SIG-M5 treated with dmso at 0.1 percent for 504 hours (cell line): ENCODE measurements around the gene TTLL13.

ENCODE experiments used
- DNase-seq: peaks from one replicate; lab custom pipeline; 2025; ENCODE audit not compliant: unreplicated experiment; lab: John Stamatoyannopoulos, UW

The TTLL13 gene

DNA sequence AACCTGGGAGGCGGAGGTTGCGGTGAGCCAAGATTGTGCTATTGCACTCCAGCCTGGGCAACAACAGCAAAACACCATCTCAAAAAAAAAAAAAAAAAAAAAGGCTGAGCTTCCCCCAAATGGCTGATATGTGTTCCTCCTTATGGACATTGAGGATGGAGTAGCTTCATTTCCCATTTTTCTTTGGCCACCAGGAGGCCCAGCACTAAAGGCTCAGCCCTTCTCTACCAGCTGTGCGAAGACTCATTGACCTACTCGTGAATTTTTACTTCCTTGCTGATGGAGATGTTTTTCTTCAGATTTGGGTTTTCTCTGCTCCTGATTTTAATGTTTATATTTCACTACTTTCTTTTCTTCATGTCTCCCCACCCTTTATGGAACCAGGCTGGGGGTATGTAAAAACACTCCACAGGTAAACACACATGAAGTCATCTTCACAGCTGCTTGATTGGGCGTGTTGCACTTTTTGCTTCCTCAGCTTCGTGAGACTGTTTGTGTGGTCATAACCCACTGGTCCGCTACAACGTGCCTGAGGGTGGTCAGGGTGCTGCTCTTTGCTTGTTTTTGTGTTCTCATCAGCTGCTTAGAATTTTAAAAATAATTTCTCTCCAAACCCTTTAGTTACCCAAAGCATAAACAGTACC is 34.7 kb upstream of the TTLL13 start:
- DNase-seq = peak; percentile 15

DNA sequence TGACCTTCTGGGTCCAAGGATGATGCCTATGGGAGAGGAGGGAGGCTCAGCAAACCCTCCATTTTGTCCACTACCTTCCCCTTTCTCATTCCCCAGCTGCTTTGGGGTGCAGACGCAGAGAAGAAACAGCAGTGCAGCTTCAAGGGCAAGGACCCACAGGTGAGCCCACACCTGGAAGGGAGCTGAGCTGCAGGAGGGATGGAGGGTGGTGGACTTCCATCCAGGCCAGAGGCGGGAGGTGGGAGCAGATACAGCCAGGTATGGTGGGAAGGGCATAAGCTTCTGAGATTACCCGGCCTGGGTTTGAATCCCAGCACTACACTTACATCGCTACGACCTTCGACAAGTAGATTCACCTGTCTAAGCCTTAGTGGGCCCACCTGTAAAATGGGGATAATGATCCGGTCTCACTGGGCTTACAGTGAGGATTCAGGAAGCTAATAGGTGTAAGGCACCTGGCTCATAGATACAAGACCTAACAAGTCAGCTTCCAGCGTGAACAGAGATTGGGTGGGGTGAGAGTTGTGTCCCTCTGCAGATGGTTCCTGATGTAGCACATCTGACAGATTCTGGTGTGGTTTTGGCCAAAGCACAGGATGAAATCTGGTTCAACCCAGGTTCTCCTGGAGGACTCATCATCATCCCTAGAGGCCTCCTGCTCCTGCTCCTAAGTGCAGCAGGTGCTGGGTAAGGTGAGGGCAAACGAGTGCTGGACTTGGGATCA is 31.5 kb upstream of the TTLL13 start:
- no peak for DNase-seq

DNA sequence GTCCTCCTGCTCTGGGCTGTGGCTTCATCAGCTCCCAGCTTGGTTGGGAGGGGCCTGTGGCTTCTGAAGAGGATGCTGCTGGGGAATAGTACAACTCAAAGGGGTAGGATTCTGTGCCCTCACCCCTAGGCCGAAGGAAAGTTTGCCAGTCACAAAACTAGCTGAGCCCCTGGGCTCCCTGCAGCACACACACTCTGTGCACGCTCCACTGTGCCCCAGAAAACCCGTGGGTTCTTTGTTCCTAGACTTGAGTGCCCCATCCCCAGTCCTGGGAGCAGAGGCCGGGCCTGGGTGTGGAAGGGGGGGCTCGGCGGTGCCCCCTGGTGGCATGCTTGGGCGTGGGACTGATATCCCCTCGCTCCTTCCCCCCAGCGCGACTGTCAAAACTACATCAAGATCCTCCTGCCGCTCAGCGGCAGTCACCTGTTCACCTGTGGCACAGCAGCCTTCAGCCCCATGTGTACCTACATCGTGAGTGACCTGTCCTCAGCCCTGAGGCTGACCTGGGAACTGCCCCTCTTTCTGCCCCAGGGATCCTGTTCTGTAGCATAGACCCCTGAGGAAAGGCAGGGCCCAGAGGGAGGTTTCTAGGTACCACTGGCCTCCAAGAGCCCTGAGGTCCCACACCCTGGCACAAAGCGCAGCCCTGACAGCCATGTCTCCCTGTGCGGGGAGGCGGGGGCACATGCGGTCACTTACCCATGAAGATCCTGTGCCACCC is 29.8 kb upstream of the TTLL13 start:
- peak; percentile 28 for DNase-seq

DNA sequence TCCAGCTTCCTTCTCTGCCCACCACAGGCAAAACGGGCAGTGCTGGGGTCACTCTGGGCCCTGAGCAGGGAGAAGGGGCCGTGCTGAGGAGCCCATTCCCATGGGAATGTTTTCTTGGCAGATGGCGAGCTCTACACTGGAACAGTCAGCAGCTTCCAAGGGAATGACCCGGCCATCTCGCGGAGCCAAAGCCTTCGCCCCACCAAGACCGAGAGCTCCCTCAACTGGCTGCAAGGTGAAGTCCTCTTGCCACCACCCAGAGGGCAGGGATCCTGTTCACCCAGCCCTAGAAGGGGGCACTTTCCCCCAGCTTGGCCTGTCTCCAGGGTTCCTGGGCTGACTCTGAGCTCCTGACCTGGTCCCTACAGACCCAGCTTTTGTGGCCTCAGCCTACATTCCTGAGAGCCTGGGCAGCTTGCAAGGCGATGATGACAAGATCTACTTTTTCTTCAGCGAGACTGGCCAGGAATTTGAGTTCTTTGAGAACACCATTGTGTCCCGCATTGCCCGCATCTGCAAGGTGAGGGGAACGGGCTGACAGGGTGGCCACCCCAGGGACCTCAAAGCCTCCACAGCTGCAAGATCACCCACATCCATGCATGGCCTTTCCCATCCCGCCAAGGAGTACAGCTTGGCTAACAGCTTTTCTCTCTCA is 28.0 kb upstream of the TTLL13 start:
- peak; percentile 63 for DNase-seq

DNA sequence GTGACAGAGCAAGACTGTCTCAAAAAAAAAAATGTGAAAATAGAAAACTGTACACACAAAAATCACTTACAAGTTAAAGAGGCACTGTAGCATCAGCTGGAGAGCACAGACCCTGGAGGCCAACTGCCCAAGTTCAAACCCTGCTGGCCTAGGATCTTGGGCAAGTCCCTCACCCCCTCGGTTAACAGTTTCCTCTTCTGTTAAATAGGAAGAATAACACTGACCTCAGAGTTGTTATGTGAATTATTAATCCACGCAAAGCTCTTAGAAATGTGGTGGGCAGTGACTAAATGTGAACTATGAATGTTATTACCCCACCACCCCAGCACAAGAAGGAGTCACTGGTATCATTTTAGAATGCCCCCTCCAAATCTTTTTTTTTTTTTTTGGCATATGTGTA is 26.8 kb upstream of the TTLL13 start:
- DNase-seq = no peak

DNA sequence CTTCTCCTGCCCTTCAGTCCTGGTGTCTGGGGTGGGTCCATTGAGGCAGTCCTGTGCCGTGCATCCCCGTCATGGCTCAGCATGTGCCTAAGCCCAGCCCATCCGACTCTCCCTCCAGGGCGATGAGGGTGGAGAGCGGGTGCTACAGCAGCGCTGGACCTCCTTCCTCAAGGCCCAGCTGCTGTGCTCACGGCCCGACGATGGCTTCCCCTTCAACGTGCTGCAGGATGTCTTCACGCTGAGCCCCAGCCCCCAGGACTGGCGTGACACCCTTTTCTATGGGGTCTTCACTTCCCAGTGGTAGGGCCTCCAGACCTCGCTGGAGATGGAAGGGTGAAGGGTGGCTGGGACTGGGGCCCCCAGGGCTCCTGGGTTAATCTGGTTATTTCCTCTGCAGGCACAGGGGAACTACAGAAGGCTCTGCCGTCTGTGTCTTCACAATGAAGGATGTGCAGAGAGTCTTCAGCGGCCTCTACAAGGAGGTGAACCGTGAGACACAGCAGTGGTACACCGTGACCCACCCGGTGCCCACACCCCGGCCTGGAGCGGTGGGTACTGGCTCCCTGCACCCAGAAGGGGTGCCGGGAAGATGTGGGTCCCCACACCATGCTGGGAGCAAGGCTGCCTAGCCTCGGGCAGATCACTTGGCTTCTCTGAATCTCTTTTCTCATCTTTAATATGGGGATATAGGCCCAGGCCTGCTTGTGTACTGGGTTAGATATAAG is 25.8 kb upstream of the TTLL13 start:
- DNase-seq = no peak

DNA sequence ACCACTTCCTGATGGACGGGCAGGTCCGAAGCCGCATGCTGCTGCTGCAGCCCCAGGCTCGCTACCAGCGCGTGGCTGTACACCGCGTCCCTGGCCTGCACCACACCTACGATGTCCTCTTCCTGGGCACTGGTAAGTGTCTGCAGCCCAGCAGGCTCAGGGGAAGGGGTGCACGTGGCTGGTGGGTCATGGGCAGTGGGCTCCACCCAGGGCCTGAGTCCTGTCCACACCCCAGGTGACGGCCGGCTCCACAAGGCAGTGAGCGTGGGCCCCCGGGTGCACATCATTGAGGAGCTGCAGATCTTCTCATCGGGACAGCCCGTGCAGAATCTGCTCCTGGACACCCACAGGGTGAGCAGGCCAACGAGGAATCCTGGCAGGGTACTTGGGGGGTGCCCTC is 24.3 kb upstream of the TTLL13 start:
- DNase-seq = no peak

DNA sequence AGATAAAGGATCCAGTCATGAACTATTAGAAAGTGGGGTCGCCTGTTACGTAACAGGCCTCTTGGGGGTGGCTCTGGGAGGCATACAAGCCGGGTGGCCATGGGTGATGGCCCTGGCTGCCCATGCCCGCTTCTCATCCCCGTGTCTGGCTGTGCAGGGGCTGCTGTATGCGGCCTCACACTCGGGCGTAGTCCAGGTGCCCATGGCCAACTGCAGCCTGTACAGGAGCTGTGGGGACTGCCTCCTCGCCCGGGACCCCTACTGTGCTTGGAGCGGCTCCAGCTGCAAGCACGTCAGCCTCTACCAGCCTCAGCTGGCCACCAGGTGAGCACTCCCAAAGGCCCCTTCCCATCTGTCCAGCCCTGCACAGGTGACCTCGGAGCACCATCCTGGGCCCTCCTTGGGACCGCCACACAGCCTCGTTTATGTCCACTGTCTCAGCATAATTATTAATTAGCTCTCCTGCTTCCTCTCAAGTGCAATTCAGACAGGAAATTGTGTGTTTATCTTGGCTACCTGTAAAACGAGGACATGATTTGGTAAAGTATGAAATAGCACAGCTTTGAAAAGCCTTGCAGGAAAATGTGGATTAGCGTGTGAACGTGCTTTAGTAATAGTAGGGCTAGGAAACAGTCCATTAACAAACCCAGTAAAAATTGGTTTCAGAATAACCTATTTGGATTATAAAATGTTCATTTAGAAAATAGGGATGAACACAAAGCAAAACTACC is 23.7 kb upstream of the TTLL13 start:
- no peak for DNase-seq

DNA sequence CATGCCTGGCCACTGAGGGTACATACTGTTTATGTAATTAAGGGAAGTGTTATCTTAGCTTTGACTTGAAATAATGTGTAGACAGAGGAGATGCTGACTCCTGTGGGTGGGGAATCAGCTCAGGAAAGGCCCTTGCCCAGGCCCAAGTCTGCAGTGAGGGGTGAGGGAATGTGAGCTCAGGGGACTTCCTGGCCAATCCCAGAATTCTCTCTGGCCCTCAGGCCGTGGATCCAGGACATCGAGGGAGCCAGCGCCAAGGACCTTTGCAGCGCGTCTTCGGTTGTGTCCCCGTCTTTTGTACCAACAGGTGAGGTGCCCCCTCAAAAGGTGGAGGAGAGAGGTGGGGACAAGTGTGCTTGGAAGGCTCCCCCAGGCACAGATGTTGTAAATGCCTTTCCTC is 22.0 kb upstream of the TTLL13 start:
- no peak for DNase-seq

DNA sequence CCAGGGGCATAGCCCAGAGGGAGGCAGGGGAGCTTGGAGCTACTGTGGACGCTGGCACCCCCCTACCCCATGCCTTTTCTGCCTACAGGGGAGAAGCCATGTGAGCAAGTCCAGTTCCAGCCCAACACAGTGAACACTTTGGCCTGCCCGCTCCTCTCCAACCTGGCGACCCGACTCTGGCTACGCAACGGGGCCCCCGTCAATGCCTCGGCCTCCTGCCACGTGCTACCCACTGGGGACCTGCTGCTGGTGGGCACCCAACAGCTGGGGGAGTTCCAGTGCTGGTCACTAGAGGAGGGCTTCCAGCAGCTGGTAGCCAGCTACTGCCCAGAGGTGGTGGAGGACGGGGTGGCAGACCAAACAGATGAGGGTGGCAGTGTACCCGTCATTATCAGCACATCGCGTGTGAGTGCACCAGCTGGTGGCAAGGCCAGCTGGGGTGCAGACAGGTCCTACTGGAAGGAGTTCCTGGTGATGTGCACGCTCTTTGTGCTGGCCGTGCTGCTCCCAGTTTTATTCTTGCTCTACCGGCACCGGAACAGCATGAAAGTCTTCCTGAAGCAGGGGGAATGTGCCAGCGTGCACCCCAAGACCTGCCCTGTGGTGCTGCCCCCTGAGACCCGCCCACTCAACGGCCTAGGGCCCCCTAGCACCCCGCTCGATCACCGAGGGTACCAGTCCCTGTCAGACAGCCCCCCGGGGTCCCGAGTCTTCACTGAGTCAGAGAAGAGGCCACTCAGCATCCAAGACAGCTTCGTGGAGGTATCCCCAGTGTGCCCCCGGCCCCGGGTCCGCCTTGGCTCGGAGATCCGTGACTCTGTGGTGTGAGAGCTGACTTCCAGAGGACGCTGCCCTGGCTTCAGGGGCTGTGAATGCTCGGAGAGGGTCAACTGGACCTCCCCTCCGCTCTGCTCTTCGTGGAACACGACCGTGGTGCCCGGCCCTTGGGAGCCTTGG is 21.3 kb upstream of the TTLL13 start:
- no peak for DNase-seq

DNA sequence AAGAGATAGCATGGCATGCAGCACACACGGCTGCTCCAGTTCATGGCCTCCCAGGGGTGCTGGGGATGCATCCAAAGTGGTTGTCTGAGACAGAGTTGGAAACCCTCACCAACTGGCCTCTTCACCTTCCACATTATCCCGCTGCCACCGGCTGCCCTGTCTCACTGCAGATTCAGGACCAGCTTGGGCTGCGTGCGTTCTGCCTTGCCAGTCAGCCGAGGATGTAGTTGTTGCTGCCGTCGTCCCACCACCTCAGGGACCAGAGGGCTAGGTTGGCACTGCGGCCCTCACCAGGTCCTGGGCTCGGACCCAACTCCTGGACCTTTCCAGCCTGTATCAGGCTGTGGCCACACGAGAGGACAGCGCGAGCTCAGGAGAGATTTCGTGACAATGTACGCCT is 20.4 kb upstream of the TTLL13 start:
- DNase-seq = no peak

DNA sequence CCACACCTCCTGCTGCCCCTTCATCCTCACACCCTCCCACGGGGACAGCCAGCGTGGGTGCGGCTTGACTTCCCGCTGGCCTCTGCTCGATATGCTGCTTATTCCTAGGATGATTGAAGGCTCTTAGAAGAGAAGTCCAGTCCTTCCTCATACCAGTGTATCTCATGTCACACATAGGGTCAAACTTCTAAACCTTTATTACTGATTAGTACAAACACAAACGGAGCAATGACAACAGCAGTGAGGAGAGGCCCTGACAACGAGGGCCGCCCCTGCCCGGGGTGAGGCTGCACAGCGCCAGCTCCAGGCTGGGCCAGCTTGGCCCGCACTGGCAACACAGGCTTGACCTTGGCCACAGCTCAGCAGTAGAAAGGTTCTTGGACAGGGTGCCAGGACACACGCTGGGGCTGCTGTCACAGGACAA is 19.3 kb upstream of the TTLL13 start:
- DNase-seq = no peak

DNA sequence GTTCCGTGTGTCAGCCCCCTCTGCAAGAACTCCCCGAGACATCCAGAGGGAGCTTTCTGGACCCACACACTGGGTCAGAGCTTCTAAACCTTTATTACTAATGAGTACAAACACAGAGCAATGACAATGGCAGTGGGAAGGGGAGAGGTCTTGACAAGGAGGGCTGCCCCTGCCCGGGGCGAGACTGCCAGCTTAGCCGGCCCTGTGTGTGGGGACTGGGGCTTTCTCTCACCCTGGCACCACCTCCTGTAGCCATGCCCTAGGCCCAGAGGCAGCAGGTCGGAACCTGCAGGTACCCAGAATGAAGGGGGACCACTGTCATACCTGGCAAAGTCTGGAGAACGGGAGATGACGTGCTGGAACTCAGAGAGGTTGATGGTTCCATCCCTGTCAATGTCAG is 18.7 kb upstream of the TTLL13 start:
- DNase-seq = no peak

DNA sequence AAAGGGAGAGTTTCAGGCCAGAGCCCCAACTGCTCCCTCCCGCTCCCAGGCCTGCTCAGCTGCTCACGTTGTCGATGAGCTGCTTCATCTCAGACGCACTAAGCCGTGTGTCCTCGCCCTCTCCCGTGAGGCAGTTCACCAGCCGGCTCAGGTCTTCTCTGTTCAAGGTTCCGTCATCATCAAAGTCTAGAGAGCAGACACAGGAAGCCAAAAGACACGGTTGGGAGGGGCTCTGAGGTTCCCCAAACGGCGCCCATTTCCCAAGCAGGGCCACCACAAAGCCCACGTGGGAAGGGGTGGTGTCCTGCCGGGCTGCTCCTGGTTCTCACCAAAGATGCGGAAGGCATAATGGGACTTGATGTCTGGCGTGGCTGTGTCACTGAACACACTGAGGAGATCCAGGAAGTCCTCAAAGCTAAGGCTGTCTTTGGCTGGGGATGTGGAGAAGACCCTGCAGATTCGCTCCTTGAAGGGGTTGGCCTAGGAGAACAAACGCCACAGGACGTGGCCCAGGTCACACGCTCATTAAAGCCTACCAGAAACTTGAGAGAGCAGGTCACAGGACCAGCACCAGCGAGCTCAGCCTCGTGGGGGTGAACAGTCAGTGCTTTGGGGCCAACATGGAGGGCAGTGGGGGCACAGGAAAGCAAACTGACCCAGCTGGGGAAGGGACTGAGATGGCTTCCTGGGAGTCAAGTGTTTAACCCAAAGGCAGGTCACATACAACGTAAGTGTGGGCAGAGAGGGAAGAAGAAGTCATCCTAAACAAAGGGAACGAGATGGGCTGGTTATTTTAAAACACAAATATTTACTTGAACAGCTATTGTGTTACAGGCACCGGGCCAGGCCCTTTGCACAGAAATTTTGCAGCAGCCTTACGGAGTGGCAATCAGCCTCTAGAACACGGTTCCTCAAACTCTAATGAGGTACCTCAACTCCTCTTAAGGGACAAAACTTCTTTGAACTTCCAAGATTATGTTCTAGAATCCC is 18.0 kb upstream of the TTLL13 start:
- DNase-seq = peak; percentile 67

DNA sequence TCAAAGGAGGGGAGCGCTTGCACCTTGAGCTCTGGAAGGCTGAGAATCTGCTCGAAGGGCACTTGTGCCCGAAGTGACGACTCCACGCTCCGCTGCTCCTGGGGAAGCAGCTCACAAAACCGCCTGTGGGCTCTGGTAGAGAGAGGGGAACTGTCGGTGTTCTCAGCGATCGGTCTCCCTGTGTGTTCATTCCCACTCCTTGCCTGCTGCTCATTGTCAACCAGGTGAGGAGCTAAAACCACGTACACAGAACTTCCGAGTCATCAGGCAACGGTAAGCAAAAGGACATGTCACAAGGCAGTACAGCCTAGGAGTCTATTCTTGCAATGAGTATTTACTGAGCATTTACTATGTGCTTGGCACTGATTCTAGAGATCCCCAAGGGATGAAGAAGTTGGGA is 17.2 kb upstream of the TTLL13 start:
- no peak for DNase-seq

DNA sequence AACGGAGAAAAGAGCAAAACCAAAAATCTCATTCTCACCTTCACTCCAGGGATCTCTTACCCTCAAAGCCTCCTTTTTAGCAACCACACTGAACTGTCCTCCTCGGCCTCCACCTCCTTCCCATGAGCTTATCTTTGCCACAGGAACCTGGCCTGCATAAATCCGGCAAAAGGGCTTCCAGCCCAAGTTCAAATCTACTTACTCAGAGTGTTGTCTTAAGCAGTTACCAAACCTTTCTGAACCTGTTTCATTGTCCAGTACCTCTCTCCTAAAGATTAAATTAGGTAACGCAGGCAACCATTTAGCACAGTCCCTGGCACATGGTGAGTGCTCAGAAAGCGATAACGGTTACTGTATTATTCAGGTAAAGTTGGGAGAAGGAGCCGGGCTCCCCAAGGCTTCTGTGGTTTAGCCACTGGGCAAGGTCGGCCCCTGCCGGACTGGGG is 16.4 kb upstream of the TTLL13 start:
- DNase-seq = no peak

DNA sequence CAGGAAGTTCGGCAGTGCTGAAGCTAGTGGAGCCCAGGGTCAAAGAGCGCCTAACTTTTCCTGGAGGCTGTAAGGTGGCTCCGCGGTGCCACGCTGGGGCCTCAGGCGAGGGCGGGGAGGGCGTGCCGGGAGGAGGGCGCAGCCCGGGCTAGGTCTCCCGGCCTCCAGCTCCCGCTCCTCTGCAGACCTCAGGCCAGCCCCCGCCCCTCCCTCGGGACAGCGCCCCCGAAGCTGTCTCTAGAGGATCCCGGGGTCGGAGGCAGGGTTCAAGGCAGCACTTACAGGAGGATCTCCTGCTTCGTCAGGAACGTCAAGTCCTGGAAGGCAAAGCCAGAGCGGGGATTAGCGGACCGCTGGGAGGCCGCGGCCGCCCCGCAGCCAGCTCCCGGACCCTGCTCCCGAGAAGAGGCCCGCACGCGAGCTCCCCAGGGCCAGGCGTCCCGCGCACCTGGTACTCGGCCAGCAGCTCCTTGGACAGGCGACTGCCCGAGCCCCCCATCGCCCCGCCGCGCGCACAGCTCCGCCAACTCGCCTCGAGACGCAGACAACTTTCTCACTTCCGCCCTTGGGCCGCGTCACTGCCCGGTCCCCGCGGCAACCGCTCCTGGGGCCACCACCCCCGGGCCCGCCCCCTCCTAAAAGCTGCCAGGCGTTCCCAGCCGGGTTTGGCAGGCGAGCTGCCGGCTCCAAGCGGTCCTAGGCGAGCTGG is 15.8 kb upstream of the TTLL13 start, which contains the start of gene CIB1:
Gene CIB1, minus strand, starts transcription at position 555 of the 709 bp plus-strand sequence. Its CDS starts 56 bp downstream, at position 499.
- DNase-seq = peak; percentile 94
